GM18499 (cell line): ENCODE results near the gene ATG3.
A peak's percentile ranks its signal among the peaks of the same experiment; 100 is the strongest.
"Not testable (repeated sequence)": the region's sequence is repeated elsewhere in the genome, so short reads cannot be mapped to it uniquely, and the experiment has no call there.

Experiments used
- ATAC-seq: cut with Tn5 transposase; IDR thresholded peaks from one replicate; pipeline ENCODE4 v1.9.1; 2021; ENCODE audit warnings: moderate number of reproducible peaks; ENCODE audit not compliant: insufficient read depth, unreplicated experiment

Gene ATG3

DNA sequence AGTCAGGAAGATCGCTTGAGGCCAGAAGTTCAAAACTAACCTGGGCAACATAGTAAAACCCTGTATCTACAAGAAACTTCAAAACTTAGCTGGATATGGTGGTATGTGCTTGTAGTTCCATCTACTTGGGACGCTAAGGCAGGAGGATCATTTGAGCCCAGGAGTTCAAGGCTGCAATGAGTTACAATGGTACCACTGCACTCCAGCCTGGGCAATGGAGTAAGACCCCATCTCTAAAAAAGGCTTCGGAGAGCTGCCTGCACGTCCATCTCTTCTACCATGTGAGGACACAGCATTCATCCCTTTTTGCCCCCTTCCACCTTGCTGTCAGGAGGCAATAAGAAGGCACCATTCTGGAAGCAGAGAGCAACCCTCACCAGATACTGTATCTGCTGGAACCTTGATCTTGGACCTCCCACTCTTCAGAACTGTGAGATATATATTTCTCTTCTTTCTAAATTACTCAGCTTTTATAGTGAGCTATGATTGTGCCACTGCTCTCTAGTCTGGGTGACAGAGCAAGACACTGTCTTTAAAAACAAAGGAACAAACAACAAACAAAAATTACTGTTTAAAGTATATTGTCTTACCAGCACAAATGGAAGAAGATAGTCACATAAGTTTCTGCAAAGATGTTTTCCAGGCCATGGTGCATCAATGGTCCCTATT is 58.3 kb downstream of the ATG3 start:
- no peak for ATAC-seq

DNA sequence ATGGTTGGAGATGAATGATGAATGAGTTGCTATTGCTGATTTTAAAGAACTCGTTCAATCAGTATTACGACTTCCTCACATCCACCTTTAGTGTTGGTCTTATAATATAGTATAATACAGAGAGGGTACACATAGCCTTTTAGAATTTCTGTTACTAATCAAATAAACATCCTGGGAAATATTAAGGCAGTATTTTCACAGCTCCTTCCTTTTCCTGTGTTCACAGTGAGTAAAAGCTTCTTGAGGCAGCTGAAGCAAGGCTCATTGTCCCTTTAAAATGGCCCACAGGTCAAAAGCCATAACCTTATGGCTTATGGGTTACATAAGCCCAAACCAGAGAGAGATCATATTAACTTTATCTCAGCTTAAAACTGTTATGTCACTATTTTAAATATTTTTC is 61.1 kb downstream of the ATG3 start:
- no peak for ATAC-seq

DNA sequence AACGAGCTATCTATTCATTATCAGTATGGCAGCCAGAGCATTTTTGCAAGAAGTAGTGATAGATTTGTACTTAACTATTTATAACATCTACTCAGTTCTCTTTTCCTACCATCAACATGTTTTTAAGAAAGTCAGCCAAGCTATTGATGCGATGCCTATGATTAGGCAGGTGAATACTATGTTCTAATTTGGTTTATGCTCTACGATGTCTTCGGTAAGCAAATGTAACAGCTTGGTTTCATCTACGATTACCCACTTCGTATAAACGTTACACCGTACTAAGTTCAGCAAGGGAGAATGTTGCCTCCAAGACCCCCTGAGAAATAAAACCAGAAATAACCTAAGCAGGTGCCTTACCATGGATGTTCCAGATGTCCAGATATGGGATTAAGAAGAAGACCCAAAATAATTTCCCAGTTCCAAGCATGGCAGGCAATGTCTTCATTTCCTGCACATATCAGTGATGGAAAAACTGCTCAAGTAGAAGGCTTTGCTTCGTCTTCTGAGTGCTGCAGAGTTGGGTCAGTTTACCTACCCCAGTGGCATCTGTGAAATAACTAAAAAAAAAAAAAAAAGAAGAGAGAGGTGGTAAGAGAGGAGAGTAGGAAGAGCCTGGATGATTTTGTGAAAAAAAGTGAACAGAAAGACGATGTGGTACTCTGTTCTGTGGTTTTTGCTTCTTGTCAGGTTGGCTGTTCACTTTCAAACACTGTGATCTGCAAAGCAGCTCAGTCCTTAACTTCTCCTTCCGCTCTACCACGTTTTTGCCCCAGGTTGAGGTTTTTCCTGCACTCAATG is 62.6 kb downstream of the ATG3 start, which contains the start of gene BTLA:
Gene BTLA, minus strand, starts transcription at position 559 of the 798 bp plus-strand sequence. Its CDS starts 114 bp downstream, at position 445.
- peak; percentile 61 for ATAC-seq

- no peak for ATAC-seq
These were observed 63.7 kb downstream of the ATG3 start for GRCh38 chr3:112497897-112498548.

- no peak for ATAC-seq
These were observed 65.2 kb downstream of the ATG3 start for GRCh38 chr3:112496366-112497067.

DNA sequence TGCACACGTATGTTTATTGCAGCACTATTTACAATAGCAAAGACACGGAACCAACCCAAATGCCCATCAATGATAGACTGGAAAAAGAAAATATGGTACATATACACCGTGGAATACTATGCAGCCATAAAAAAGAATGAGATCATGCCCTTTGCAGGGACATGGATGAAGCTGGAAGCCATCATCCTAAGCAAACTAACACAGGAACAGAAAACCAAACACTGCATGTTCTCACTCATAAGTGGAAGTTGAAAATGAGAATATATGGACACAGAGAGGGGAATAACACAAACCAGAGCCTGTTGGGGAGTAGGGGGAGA is 67.4 kb downstream of the ATG3 start:
- ATAC-seq: not testable (repeated sequence)

GRCh38 chr3:112492124-112492523 is 69.6 kb downstream of the ATG3 start:
- ATAC-seq: no peak

DNA sequence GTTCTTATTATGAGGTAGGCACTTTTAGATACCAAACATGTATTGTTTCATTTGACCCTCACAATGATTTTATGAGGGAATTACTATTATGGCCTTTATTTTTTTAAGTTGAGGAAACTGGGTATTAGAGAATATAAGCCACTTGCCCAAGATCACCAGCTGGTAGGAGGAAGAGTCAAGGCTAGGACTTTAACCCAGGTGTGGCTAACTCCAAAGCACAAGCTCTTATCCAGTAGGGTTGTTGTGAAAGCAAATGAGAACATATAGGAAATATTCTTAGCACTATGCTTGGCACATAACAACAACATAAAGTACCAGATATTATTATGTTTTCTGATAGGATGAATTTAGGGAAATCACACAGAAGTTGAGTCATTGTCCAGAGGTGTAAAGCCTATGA is 70.4 kb downstream of the ATG3 start:
- ATAC-seq: no peak

DNA sequence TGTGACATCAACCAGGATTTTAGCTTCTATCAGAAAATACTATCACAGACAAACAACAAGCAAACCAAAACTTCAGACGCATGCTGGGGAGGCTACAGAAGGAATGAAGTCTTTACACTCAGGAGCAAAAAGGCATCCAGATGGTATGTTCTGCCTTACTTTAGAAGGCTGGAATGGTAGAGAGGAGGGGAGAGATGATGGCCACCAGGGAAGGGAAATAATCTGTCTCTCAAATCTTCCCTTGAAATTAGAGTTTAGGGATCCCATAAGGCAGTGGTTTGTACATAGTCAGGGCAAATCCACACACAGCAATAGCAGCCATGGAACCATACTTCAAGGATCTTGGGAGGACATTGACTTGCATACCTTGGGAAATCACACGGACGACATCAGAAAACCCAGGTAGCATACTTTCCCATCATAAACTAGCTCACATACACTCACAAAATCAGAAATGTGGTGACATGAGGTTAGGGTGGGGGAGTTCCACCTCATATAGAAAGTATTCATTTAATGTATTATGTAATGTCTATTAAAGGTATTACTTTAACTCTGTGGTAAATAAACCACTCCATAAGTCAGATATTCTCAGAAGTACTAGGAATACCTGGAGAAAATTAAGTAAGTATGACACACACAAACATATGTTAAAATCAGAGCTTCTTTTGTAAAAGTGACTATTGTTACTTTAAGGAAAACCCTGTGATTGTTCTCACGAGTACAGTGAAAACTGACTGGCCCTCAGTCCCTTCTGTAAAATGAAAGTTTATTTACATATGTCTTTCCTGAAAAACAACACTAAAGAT is 71.9 kb downstream of the ATG3 start:
- ATAC-seq: peak; percentile 57

- no peak for ATAC-seq
These were observed 74.8 kb downstream of the ATG3 start for GRCh38 chr3:112486811-112487505.

- ATAC-seq: no peak
These were observed 77.4 kb downstream of the ATG3 start for GRCh38 chr3:112484352-112484751.

- no peak for ATAC-seq
These were observed 79.1 kb downstream of the ATG3 start for GRCh38 chr3:112482675-112483074.
